ENCODE measurements around the gene THUMPD3. TPM values are rescaled to one million over a fixed set of nuclear protein-coding genes. Genes with fewer than 3 reads are reported as not detected.

THUMPD3 gene
- total RNA-seq: 10 to 100 TPM; 74.2 to 78.0 TPM
- 24.1 TPM for polyA plus RNA-seq (2013, experiment 1 of 2)
- polyA plus RNA-seq (2013, experiment 2 of 2): 26.6 TPM
- total RNA-seq: 33.4 to 105 (median 55.7) reads per million in 172 experiments

GRCh38 chr3:9362731-9363530, at the start of gene THUMPD3:
TSS of gene THUMPD3 (plus strand) at chr3:9363054. CDS start at chr3:9365069, 2,015 bp downstream.
- Mint-ChIP-seq H3K9me3 (peaks cover 2% of the 10 kb centered on the region), H3K27ac (peak within 1 kb of the TSS; percentile 99), H3K4me3 (peak within 1 kb of the TSS; percentile 96), H3K27me3 (no peaks in the 10 kb centered on the region), H3K4me1 (ENCODE audit: low read depth) (peaks cover 25% of the 10 kb centered on the region), H3K36me3 (ENCODE audit: low read depth) (peaks cover 42% of the 10 kb centered on the region)
- ChIA-PET CTCF (interaction anchor here (0.9 to 2.8 kb wide), 8 partner anchors 10 to 570 kb away, joined by 3 to 28 read pairs (median 5); partner anchors contain the start of gene CRELD1), POLR2A (interaction anchor here (0.7 to 5.3 kb wide), 19 partner anchors 10 to 958 kb away, joined by 3 to 209 read pairs (median 7); partner anchors contain the start of genes ARPC4, CRELD1, MTMR14 and OGG1)
- intact Hi-C loops (cut with DNase I, micrococcal nuclease): loop anchor here (2.0 to 5.0 kb wide), 4 partner anchors 32 to 959 kb away; partner anchors contain the start of genes SEC13 (in 1 of the 2) and SETD5 (in 1 of the 2)
- no peaks in the 10 kb centered on the region for H3K27me3 ChIP-seq (ENCODE audit: control insufficient read depth in 1 of 2, insufficient read depth in 2 of 2, low read length in 2 of 2)
- peak; percentile 82 to 95 (median 86) for DNase-seq
- ATAC-seq (ENCODE audit: poor library complexity): peak; percentile 91
- peak within 1 kb of the TSS; percentile 88 for H3K4me3 ChIP-seq (ENCODE audit: low read length)
- H3K36me3 ChIP-seq (ENCODE audit: insufficient read depth, low read length): peaks cover 29% of the 10 kb centered on the region
- H3K4me1 ChIP-seq (ENCODE audit: insufficient read depth, low read length): peaks cover 20% of the 10 kb centered on the region
- H3K27ac ChIP-seq (ENCODE audit: low read depth in 1 of 2, low read length in 2 of 2): peak within 1 kb of the TSS; percentile 92 to 94
- peak; percentile 13 for TF ChIP-seq CTCF (IDR thresholded peaks at IDR 0.05)
- H3K9me3 ChIP-seq (ENCODE audit: control insufficient read depth in 1 of 2, insufficient read depth in 1 of 2, low read length in 2 of 2): no peaks in the 10 kb centered on the region

GRCh38 chr3:9314796-9315195, 48.1 kb upstream of the THUMPD3 start:
- ATAC-seq (ENCODE audit: poor library complexity): no peak
- intact Hi-C loops (cut with DNase I, micrococcal nuclease): no loop called here
- ChIA-PET POLR2A (no interaction called here), CTCF (no interaction called here)
- Mint-ChIP-seq H3K27ac (no peak overlapping the region), H3K4me3 (no peak overlapping the region), H3K9me3 (no peaks in the 10 kb centered on the region), H3K4me1 (ENCODE audit: low read depth) (no peaks in the 10 kb centered on the region), H3K27me3 (peaks cover 10% of the 10 kb centered on the region), H3K36me3 (ENCODE audit: low read depth) (no peaks in the 10 kb centered on the region)
- peaks cover 0 to 2% of the 10 kb centered on the region in 2 experiments for H3K27me3 ChIP-seq (ENCODE audit: control insufficient read depth in 1 of 2, insufficient read depth in 2 of 2, low read length in 2 of 2)
- H3K4me1 ChIP-seq (ENCODE audit: insufficient read depth, low read length): no peaks in the 10 kb centered on the region
- no peaks in the 10 kb centered on the region for H3K36me3 ChIP-seq (ENCODE audit: insufficient read depth, low read length)
- H3K27ac ChIP-seq (ENCODE audit: low read depth in 1 of 2, low read length in 2 of 2): no peak overlapping the region
- TF ChIP-seq CTCF (IDR thresholded peaks at IDR 0.05): no peak
- H3K9me3 ChIP-seq (ENCODE audit: control insufficient read depth in 1 of 2, insufficient read depth in 1 of 2, low read length in 2 of 2): no peaks in the 10 kb centered on the region
- no peak for DNase-seq
- no peak overlapping the region for H3K4me3 ChIP-seq (ENCODE audit: low read length)

DNA sequence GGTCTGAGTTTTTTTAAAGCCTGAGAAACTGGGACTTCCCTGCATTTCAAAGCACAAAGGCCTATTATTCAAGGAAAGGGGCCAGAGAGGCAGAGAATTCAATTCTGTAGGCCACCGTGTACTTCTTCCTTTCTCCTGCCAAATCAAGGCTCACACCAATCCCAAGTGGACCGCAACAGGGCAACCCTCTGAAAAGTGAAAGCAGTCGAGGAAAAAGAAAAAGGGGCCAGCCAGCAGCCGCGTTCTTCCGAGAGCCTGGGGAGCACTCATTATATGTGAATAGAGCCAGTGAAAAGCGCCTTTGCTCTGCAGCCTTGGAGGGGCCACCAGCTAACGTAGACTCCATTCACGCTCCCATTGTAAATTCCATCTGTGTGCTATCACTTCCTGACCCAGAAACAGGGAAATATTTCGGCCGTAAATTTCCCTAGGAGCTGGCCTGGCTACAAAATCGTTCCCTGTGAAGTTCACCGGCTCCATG, 45.9 kb upstream of the THUMPD3 start:
- no peak for DNase-seq
- H3K27me3 Mint-ChIP-seq: peaks cover 10% of the 10 kb centered on the region
- no peak for TF ChIP-seq CTCF (IDR thresholded peaks at IDR 0.05)
- intact Hi-C loops (cut with DNase I, micrococcal nuclease): no loop called here
- no peak overlapping the region for H3K4me3 Mint-ChIP-seq
- ATAC-seq (ENCODE audit: poor library complexity): no peak
- H3K4me1 Mint-ChIP-seq (ENCODE audit: low read depth): no peaks in the 10 kb centered on the region
- H3K36me3 ChIP-seq (ENCODE audit: insufficient read depth, low read length): no peaks in the 10 kb centered on the region
- H3K9me3 ChIP-seq (ENCODE audit: control insufficient read depth in 1 of 2, insufficient read depth in 1 of 2, low read length in 2 of 2): no peaks in the 10 kb centered on the region
- H3K27me3 ChIP-seq (ENCODE audit: control insufficient read depth in 1 of 2, insufficient read depth in 2 of 2, low read length in 2 of 2): peaks cover 0 to 2% of the 10 kb centered on the region in 2 experiments
- no peak overlapping the region for H3K4me3 ChIP-seq (ENCODE audit: low read length)
- no peak overlapping the region for H3K27ac Mint-ChIP-seq
- ChIA-PET POLR2A (no interaction called here), CTCF (no interaction called here)
- H3K36me3 Mint-ChIP-seq (ENCODE audit: low read depth): no peaks in the 10 kb centered on the region
- H3K9me3 Mint-ChIP-seq: no peaks in the 10 kb centered on the region
- H3K27ac ChIP-seq (ENCODE audit: low read depth in 1 of 2, low read length in 2 of 2): no peak overlapping the region
- H3K4me1 ChIP-seq (ENCODE audit: insufficient read depth, low read length): no peaks in the 10 kb centered on the region
